GM12878 (cell line): Measurements from ENCODE around the gene CHMP4A. TPM values are rescaled to one million over a fixed set of nuclear protein-coding genes. Genes with fewer than 3 reads are reported as not detected.

Source experiments
- ATF3 ChIP-seq: IDR thresholded peaks from 2 replicates; pipeline ENCODE4 v1.6.1; 2011; ENCODE audit warnings: low read depth, mild to moderate bottlenecking, low read length, moderate library complexity, borderline replicate concordance; ENCODE audit errors: extremely low read depth
- BHLHE40 ChIP-seq, 2 experiments: fragments of 450-650 bp in 1 of 2; IDR thresholded peaks; 2 replicates each; pipeline ENCODE4 v1.6.1; 2011 to 2017; ENCODE audit warnings: low read depth in 2 of 2, borderline replicate concordance in 1 of 2, improper control_type of control experiment in 1 of 2, low read length in 1 of 2, mild to moderate bottlenecking in 1 of 2
- CBX3 ChIP-seq: fragments of 200-600 bp; sonication (generic); IDR thresholded peaks from 2 replicates; pipeline ENCODE4 v1.6.1; 2016; ENCODE audit warnings: low read depth, borderline replicate concordance
- FOS ChIP-seq: IDR thresholded peaks from 3 replicates; pipeline ENCODE4 v1.6.1; 2011; ENCODE audit warnings: borderline replicate concordance; ENCODE audit not compliant: insufficient read length; ENCODE audit errors: extremely low read depth
- IKZF1 ChIP-seq: fragments of 450-650 bp; conservative IDR thresholded peaks from 2 replicates; pipeline ENCODE4 v1.6.1; 2017; ENCODE audit warnings: antibody characterized with exemption, mild to moderate bottlenecking
- IRF3 ChIP-seq: fragments of 450-650 bp; IDR thresholded peaks from 2 replicates; pipeline ENCODE4 v1.6.1; 2014; ENCODE audit warnings: mild to moderate bottlenecking
- JUNB ChIP-seq: IDR thresholded peaks from 2 replicates; pipeline ENCODE4 v1.6.1; 2016; ENCODE audit warnings: antibody characterized with exemption, mild to moderate bottlenecking
- NBN ChIP-seq: fragments of 450-650 bp; IDR thresholded peaks from 2 replicates; pipeline ENCODE4 v1.6.1; 2016
- NKRF ChIP-seq: fragments of 450-650 bp; conservative IDR thresholded peaks from 2 replicates; pipeline ENCODE4 v1.6.1; 2017; ENCODE audit warnings: mild to moderate bottlenecking, moderate library complexity
- PKNOX1 ChIP-seq: fragments of 450-650 bp; IDR thresholded peaks from 2 replicates; pipeline ENCODE4 v1.6.1; 2016; ENCODE audit warnings: mild to moderate bottlenecking
- RBBP5 ChIP-seq: fragments of 200-600 bp; sonication (generic); conservative IDR thresholded peaks from 2 replicates; pipeline ENCODE4 v1.6.1; 2016
- SMC3 ChIP-seq: IDR thresholded peaks from 2 replicates; pipeline ENCODE4 v1.6.1; 2011; ENCODE audit warnings: low read length, improper control_type of control experiment, borderline replicate concordance
- SREBF1 ChIP-seq: IDR thresholded peaks from 2 replicates; pipeline ENCODE4 v1.6.1; 2012; ENCODE audit warnings: mild to moderate bottlenecking, low read length
- ZBTB33 ChIP-seq: fragments of 450-650 bp; IDR thresholded peaks from 2 replicates; pipeline ENCODE4 v1.6.1; 2017; ENCODE audit warnings: mild to moderate bottlenecking
- ZBTB40 ChIP-seq: fragments of 450-650 bp; IDR thresholded peaks from 2 replicates; pipeline ENCODE4 v1.6.1; 2016; ENCODE audit warnings: mild to moderate bottlenecking, moderate library complexity, borderline replicate concordance
- ZNF24 ChIP-seq: fragments of 450-650 bp; IDR thresholded peaks from 2 replicates; pipeline ENCODE4 v1.6.1; 2017; ENCODE audit warnings: antibody characterized with exemption, mild to moderate bottlenecking
- ZSCAN29 ChIP-seq: fragments of 450-650 bp; IDR thresholded peaks from 2 replicates; pipeline ENCODE4 v1.6.1; 2017; ENCODE audit warnings: mild to moderate bottlenecking, moderate library complexity
- polyA plus RNA-seq, 11 experiments: library from polyadenylated mRNA; depleted of rRNA in 4 of 11; unstranded in 6 of 11; stranded (reverse) in 5 of 11; fragments of >200 nt; fragmentation: Nextera tagmentation in 4 of 11; fragmentation: Illumina TruSeq in 1 of 11; extraction: Ambion mirVana in 4 of 11; extraction: Trizol in 1 of 11; gene quantifications; 1 replicate in 1 of 11; 2 replicates in 10 of 11; pipeline versions ENCODE4 v1.2.1 to v1.2.3, GENCODE V29; 2011 to 2016; ENCODE audit warnings: inconsistent platforms in 2 of 11, missing spikeins in 2 of 11, low read depth in 1 of 11
- total RNA-seq, 4 experiments: library from RNA; depleted of rRNA in 3 of 4; stranded (reverse); fragments of >200 nt in 3 of 4; fragmentation: Illumina TruSeq in 1 of 4; extraction: Trizol in 1 of 4; gene quantifications; 2 replicates each; pipeline versions ENCODE4 v1.2.1 to v1.2.3, GENCODE V29; 2013 to 2021

CHMP4A gene
- total and polyA plus RNA-seq, 10 of the 15 experiments (the other 5 are each of a cell fraction or from before 2014, with no cell fraction given) = 35.5 to 151 (median 84.7) TPM

GRCh38 chr14:24215495-24216344, 2.4 kb upstream of the CHMP4A start, which contains the start of gene MDP1 (continued):
- TF ChIP-seq ZBTB33 (no peak), BHLHE40 (IDR thresholded peaks at IDR 0.05; ENCODE audit: borderline replicate concordance in 1 of 2, low read depth in 2 of 2, low read length in 1 of 2) (peak; percentile 61 to 63; a peak in 3 of 4 replicates), IRF3 (no peak), PKNOX1 (peak; percentile 77), IKZF1 (peak; percentile 77), JUNB (no peak), FOS (no peak), NKRF (no peak; the same call in none of the 2 replicates), RBBP5 (no peak), ZBTB40 (peak; percentile 2; the same call in 1 of the 2 replicates), CBX3 (no peak), NBN (peak; percentile 86), SMC3 (peak; percentile 77), SREBF1 (no peak), ATF3 (no peak), ZSCAN29 (no peak), ZNF24 (0 out of 2 replicates have a peak, but pooled peaks have one; percentile 56)
